ENCODE measurements around the gene MATN1. TPM values are rescaled to one million over a fixed set of nuclear protein-coding genes. Genes with fewer than 3 reads are reported as not detected.

MATN1 gene
- total and polyA plus RNA-seq, 2 donors = 0.24 to 0.85 TPM

GRCh38 chr1:30716646-30717045 lies 6.7 kb downstream of the MATN1 start:
- no peak for DNase-seq (ENCODE audit: extremely low spot score)
- H3K4me3 ChIP-seq (ENCODE audit: low read depth, low read length) = no peak overlapping the region
- H3K4me1 ChIP-seq (ENCODE audit: insufficient read depth) = no peaks in the 10 kb centered on the region
- no peak overlapping the region for H3K27ac ChIP-seq (ENCODE audit: low read depth)
- no peaks in the 10 kb centered on the region for H3K36me3 ChIP-seq (ENCODE audit: insufficient read depth)
- 97% methylated on average over 8 of the region's 8 CpGs for WGBS

- Histone ChIP-seq H3K36me3 (ENCODE audit: insufficient read depth) (no peaks in the 10 kb centered on the region), H3K27ac (ENCODE audit: low read depth) (no peak overlapping the region), H3K4me3 (ENCODE audit: low read depth, low read length) (no peak overlapping the region), H3K4me1 (ENCODE audit: insufficient read depth) (no peaks in the 10 kb centered on the region)
- DNase-seq (ENCODE audit: extremely low spot score) = no peak
- 97% methylated on average over 11 of the region's 11 CpGs for WGBS
Measured at GRCh38 chr1:30715886-30716285, 7.5 kb downstream of the MATN1 start.

- 84% methylated on average over 2 of the region's 2 CpGs for WGBS
- no peak overlapping the region for H3K27ac ChIP-seq (ENCODE audit: low read depth)
Measured at GRCh38 chr1:30715216-30715615, 8.2 kb downstream of the MATN1 start.

GRCh38 chr1:30714536-30715090 lies 8.8 kb downstream of the MATN1 start:
- 95% methylated on average over 8 of the region's 8 CpGs for WGBS

More at GRCh38 chr1:30715216-30715615, 8.2 kb downstream of the MATN1 start:
- no peaks in the 10 kb centered on the region for H3K4me1 ChIP-seq (ENCODE audit: insufficient read depth)
- DNase-seq (ENCODE audit: extremely low spot score) = no peak
- no peaks in the 10 kb centered on the region for H3K36me3 ChIP-seq (ENCODE audit: insufficient read depth)
- H3K4me3 ChIP-seq (ENCODE audit: low read depth, low read length) = no peak overlapping the region

GRCh38 chr1:30714025-30714424 lies 9.4 kb downstream of the MATN1 start:
- 67% methylated on average over 4 of the region's 4 CpGs for WGBS
- Histone ChIP-seq H3K4me1 (ENCODE audit: insufficient read depth) (no peaks in the 10 kb centered on the region), H3K36me3 (ENCODE audit: insufficient read depth) (no peaks in the 10 kb centered on the region), H3K4me3 (ENCODE audit: low read depth, low read length) (no peak overlapping the region), H3K27ac (ENCODE audit: low read depth) (no peak overlapping the region)
- no peak for DNase-seq (ENCODE audit: extremely low spot score)

More at GRCh38 chr1:30714536-30715090, 8.8 kb downstream of the MATN1 start:
- DNase-seq (ENCODE audit: extremely low spot score) = no peak
- H3K4me3 ChIP-seq (ENCODE audit: low read depth, low read length) = no peak overlapping the region
- H3K36me3 ChIP-seq (ENCODE audit: insufficient read depth) = no peaks in the 10 kb centered on the region
- H3K4me1 ChIP-seq (ENCODE audit: insufficient read depth) = no peaks in the 10 kb centered on the region
- H3K27ac ChIP-seq (ENCODE audit: low read depth) = no peak overlapping the region

GRCh38 chr1:30713311-30713710 lies 10.1 kb downstream of the MATN1 start:
- no peak for DNase-seq (ENCODE audit: extremely low spot score)

GRCh38 chr1:30712583-30712982 lies 10.8 kb downstream of the MATN1 start:
- no peaks in the 10 kb centered on the region for H3K36me3 ChIP-seq (ENCODE audit: insufficient read depth)
- WGBS = 86% methylated on average over 6 of the region's 6 CpGs
- DNase-seq (ENCODE audit: extremely low spot score) = no peak

More at GRCh38 chr1:30713311-30713710, 10.1 kb downstream of the MATN1 start:
- Histone ChIP-seq H3K4me1 (ENCODE audit: insufficient read depth) (no peaks in the 10 kb centered on the region), H3K36me3 (ENCODE audit: insufficient read depth) (no peaks in the 10 kb centered on the region), H3K4me3 (ENCODE audit: low read depth, low read length) (no peak overlapping the region), H3K27ac (ENCODE audit: low read depth) (no peak overlapping the region)
- 33% methylated on average over 12 of the region's 12 CpGs for WGBS

GRCh38 chr1:30710407-30710806 lies 13.0 kb downstream of the MATN1 start:
- Histone ChIP-seq H3K27ac (ENCODE audit: low read depth) (no peak overlapping the region), H3K4me3 (ENCODE audit: low read depth, low read length) (no peak overlapping the region), H3K36me3 (ENCODE audit: insufficient read depth) (no peaks in the 10 kb centered on the region), H3K4me1 (ENCODE audit: insufficient read depth) (no peaks in the 10 kb centered on the region)
- WGBS = 52% methylated on average over 2 of the region's 2 CpGs
- no peak for DNase-seq (ENCODE audit: extremely low spot score)

More at GRCh38 chr1:30712583-30712982, 10.8 kb downstream of the MATN1 start:
- Histone ChIP-seq H3K4me1 (ENCODE audit: insufficient read depth) (no peaks in the 10 kb centered on the region), H3K4me3 (ENCODE audit: low read depth, low read length) (no peak overlapping the region), H3K27ac (ENCODE audit: low read depth) (no peak overlapping the region)

- Histone ChIP-seq H3K4me3 (ENCODE audit: low read depth, low read length) (no peak overlapping the region), H3K36me3 (ENCODE audit: insufficient read depth) (no peaks in the 10 kb centered on the region), H3K4me1 (ENCODE audit: insufficient read depth) (no peaks in the 10 kb centered on the region), H3K27ac (ENCODE audit: low read depth) (no peak overlapping the region)
- DNase-seq (ENCODE audit: extremely low spot score) = no peak
- 50% methylated on average over 8 of the region's 8 CpGs for WGBS
Measured at GRCh38 chr1:30708361-30708728, 15.0 kb downstream of the MATN1 start.

GRCh38 chr1:30707412-30708360 lies 15.7 kb downstream of the MATN1 start:
- H3K27ac ChIP-seq (ENCODE audit: low read depth) = no peak overlapping the region

GRCh38 chr1:30706528-30706927 lies 16.9 kb downstream of the MATN1 start:
- 23% methylated on average over 9 of the region's 9 CpGs for WGBS
- Histone ChIP-seq H3K4me1 (ENCODE audit: insufficient read depth) (no peaks in the 10 kb centered on the region), H3K4me3 (ENCODE audit: low read depth, low read length) (no peak overlapping the region), H3K36me3 (ENCODE audit: insufficient read depth) (no peaks in the 10 kb centered on the region), H3K27ac (ENCODE audit: low read depth) (no peak overlapping the region)
- DNase-seq (ENCODE audit: extremely low spot score) = no peak

More at GRCh38 chr1:30707412-30708360, 15.7 kb downstream of the MATN1 start:
- no peaks in the 10 kb centered on the region for H3K36me3 ChIP-seq (ENCODE audit: insufficient read depth)
- WGBS = 58% methylated on average over 16 of the region's 16 CpGs
- no peak overlapping the region for H3K4me3 ChIP-seq (ENCODE audit: low read depth, low read length)
- no peaks in the 10 kb centered on the region for H3K4me1 ChIP-seq (ENCODE audit: insufficient read depth)
- DNase-seq (ENCODE audit: extremely low spot score) = no peak

- 74% methylated on average over 4 of the region's 4 CpGs for WGBS
- H3K36me3 ChIP-seq (ENCODE audit: insufficient read depth) = no peaks in the 10 kb centered on the region
- no peak for DNase-seq (ENCODE audit: extremely low spot score)
- H3K4me3 ChIP-seq (ENCODE audit: low read depth, low read length) = no peak overlapping the region
- H3K4me1 ChIP-seq (ENCODE audit: insufficient read depth) = no peaks in the 10 kb centered on the region
- H3K27ac ChIP-seq (ENCODE audit: low read depth) = no peak overlapping the region
Measured at GRCh38 chr1:30705698-30706097, 17.7 kb downstream of the MATN1 start.

- H3K4me1 ChIP-seq (ENCODE audit: insufficient read depth) = no peaks in the 10 kb centered on the region
Measured at GRCh38 chr1:30704765-30705509, 18.4 kb downstream of the MATN1 start.

More at GRCh38 chr1:30704765-30705509, 18.4 kb downstream of the MATN1 start:
- WGBS = 64% methylated on average over 14 of the region's 14 CpGs
- no peak overlapping the region for H3K4me3 ChIP-seq (ENCODE audit: low read depth, low read length)
- DNase-seq (ENCODE audit: extremely low spot score) = no peak
- H3K27ac ChIP-seq (ENCODE audit: low read depth) = no peak overlapping the region
- H3K36me3 ChIP-seq (ENCODE audit: insufficient read depth) = no peaks in the 10 kb centered on the region
